HG03108 (cell line): ENCODE results near the gene WDR45.
A peak's percentile ranks its signal among the peaks of the same experiment; 100 is the strongest.
"Not testable (repeated sequence)": the region's sequence is repeated elsewhere in the genome, so short reads cannot be mapped to it uniquely, and the experiment has no call there.

ENCODE experiments used
- ATAC-seq: cut with Tn5 transposase; IDR thresholded peaks from one replicate; pipeline ENCODE4 v1.9.1; 2021; ENCODE audit warnings: moderate library complexity; ENCODE audit not compliant: unreplicated experiment

The WDR45 gene

DNA sequence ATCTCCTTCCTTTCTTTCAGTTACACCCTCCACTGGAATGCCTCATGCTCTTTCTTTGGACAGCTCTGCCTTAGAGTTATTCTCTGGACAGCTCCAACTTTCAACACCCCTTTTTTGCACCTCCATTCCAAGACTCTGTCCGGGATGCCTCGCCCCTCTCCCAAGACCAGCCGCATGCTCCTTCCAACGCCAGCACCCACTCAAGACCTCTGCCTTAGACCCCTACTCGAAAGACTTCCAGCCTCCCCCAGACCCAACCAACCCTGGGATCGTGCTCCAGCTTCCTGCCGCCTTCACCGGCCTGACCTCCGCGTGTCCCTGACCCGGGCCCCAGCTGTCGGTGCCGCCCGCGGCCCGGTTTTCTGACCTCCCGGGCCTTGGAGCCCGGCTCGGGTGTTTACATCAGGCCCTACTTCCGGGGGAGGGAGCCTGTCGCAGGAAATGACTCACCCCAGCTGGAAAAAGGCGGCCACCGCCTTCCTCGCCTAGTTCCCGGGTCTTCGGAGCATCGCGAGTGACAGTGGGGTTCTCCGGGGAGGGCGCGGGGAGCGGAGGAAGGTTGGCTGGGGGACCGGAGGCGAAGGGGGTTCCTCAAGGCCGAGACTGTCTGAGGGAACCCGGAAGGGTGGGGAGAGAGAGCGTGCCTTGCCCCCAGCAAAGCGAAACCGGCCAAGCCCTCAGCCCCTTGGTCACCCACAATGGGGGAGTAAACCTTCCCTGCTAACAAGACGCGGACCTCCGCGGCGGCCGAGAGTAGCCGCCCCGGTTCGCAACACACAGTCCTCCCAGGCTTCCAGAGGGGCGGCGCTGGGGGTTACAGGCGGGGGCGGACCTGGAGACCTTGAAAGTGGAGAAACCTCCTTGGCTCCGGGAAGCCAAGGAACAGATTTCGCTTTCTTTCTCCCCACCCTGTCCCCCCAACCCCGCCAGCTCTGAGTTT lies at the start of gene WDR45:
Gene WDR45 (minus strand): TSS at position 399 of the 940 bp plus-strand sequence. CDS start 1,792 bp downstream, outside the sequence.
- ATAC-seq = peak; percentile 69

DNA sequence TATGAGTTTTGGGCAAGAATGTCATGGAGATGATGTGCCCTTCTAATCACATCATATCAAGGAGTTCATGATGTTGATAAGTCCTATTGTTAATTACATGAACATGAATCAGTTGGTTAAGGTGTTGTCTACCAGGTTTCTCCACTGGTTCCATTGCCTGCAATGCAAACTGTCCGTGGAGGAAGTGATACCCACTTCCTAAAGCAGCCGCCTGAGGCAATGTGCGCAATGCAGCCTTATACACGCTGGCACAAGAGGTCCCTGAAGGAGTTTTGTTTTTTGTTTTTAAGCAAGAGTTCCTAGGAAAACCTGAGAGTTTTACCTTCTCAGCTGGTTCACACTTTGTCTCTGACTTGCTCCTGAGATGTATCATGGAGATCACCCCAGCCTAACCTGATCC lies 49.7 kb upstream of the WDR45 start:
- ATAC-seq = no peak

DNA sequence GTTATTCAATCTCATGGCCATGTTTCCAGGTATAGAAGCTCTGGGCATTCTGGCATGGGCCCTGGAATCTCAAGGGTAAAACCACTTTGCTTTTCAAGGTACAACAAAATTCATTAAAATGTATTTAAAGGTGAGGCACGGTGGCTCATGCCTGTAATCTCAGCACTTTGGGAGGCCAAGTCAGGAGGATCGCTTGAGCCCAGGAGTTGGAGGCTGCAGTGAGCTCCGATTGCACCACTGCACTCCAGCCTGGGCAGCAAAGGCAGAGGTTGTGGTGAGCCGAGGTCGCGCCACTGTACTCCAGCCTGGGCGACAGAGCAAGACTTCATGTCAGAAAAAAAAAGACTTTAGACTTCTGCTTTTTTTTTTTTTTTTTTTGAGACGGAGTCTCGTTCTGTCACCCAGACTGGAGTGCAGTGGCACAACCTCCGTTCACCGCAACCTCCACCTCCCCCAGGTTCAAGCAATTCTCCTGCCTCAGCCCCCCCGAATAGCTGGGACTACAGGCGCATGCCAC lies 48.1 kb upstream of the WDR45 start:
- not testable (repeated sequence) for ATAC-seq

DNA sequence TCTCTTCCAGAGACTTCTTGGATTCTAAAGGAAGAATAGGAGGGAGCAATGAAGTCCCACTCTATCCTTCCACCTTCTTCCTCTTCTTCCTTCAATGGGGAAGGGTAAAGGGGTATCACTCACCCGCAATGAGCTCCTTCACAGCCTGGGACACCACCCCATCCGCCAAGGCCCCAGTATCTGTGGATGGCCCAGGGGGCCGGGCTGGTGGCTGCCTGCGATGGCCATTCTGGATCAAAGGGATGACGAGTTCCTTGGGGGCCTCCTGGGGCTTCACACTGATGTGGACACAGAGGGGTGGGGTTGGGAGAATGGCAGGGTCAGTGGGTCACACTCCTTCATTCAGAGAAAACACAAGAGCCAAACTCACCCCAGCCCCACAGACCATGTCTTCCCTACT lies 42.8 kb upstream of the WDR45 start:
- ATAC-seq = no peak

DNA sequence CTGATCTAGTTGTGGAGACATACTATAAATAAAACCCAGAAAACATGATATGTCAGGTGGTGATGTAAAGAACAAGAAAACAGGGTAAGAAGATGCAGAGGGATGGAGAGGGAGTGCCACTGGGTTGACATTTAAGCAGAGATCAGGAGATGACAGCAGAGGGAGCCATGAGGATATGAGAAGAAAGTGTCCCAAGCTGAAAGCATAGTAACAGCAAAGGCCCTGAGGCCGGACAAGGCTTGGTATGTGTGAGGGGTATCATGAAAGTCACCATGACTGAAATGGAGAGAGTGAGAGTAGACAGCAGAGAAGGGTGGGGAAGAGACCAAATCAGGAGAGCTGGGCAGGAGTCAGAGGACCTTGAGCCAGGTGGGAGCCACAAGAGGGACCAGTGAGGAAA lies 40.4 kb upstream of the WDR45 start:
- no peak for ATAC-seq

DNA sequence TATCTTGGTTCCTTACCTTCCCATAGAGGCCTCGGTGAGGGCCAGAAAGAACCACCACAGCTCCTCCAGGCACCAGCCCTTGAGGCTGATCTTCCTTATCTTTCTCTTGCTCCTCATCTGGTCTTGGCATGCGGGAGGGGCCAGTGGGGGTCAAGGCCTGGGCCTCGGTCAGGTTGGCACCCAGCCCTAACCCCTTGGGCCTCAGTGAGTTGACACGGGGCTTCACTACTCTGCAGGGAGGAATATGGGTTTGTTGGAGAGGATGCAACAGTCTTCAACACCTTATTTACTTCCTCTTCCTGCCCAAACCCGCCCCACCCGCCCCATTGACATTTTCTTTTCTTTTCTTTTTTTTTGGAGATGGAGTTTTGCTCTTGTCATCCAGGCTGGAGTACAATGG lies 37.9 kb upstream of the WDR45 start:
- no peak for ATAC-seq

DNA sequence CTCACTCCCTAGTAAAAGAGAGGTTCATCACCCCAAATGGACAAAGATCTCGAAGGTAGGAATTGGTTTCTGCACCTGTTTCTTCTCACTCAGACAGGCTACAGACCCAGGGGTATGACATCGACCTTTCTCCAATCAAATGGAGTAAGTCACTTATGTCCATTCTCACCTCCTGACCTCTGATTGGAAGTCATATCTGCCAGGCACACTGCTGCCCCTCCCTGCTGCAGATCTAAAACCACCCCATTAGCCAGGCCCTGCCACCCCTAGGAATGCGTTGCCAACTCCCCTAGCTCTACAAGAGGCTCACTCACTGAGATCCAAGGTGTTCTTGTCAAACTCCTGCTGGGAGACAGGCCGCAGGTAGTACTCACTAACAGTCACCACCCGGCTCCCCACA lies 37.0 kb upstream of the WDR45 start:
- no peak for ATAC-seq

DNA sequence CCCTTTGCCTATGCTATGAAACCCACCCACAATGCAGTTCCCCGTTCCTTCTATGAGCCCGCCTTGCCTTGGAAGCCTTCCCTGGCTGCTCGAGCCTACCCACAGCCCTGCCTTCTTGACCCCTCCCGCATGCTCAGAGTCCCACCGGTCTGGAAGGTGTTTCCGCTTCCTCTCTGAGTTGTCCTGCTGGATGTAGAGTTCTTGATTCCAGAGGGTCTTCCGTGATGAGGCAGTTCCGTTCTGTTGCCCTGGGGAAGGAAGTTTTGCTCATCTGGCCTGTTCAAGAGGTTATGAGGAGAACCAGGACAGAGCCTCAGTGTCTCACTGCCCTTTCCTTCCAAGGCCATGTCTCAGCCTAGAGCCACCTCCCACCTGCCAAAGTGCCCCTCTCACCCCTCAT lies 36.4 kb upstream of the WDR45 start:
- no peak for ATAC-seq

DNA sequence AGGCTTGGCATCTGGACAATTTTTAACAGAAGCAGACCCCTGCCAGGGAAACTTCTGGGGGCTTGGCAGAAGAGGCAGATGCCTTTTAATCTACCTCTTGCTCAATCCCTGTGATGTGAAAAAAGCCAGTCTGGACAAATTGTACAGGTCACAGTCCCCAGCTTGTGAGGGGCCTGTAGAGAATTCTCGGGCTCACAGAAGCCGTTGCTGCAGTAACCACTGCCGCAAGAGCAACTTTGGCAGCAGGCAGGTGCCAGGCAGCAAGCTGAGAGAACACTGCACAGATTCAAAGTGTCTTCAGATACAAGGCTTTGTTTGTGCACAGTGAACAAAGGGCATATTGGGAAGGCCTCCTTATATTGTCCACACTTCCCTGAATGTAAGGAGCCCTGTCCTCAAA lies 32.1 kb upstream of the WDR45 start:
- no peak for ATAC-seq

DNA sequence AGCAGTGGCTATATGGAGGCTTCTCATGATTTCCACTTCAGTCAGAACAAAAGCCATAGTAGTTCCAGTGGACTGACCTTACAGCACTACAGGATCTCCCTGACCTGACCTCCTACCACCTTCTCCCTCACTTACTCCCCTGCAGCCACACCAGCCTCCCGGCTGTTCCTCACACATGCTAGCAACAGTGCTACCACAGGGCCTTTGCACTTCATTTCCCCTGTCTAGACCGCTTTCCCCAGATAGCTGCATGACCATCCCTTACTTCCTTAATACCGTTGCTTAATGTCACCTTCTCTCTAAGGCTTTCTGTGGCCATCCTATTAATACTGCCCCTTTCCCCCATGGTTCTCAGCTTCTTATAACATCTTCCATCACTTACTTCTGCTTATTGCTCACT lies 30.7 kb upstream of the WDR45 start:
- ATAC-seq = no peak

DNA sequence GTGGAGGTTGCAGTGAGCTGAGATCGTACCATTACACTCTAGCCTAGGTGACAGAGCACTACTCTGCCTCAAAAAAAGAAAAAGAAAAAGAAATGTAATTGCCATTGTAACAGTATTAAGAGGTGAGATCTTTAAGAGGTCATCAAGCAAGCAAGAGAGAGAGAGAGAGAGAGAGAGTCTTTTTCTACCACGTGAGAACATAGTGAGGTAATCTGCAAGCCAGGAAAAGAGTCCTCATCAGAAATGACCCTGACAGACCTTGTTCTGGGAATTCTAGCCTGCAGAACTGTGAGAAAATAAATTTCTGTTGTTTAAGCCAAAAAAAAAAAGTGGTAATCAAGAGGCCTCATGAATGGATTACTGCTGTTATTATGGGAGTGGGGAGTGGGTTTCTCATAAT lies 29.0 kb upstream of the WDR45 start:
- ATAC-seq = no peak

DNA sequence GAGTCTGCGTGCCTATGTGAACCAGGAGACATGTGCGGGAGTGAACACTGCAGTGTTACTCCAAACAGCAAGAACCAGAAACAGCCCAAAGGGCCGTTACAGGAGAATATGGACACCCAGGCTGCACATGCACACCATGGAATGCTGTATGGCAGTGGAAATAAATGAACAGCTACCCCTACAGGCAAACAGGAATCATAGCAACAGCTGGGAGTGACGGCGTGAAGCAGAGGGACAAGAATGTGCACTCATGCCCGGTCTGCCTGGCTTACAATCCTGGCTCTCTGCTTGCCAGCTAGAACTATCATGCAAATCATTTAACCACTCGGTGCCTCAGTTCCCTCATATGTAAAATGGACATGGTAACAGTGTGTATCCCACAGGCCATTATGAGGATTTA lies 27.2 kb upstream of the WDR45 start:
- ATAC-seq = no peak

DNA sequence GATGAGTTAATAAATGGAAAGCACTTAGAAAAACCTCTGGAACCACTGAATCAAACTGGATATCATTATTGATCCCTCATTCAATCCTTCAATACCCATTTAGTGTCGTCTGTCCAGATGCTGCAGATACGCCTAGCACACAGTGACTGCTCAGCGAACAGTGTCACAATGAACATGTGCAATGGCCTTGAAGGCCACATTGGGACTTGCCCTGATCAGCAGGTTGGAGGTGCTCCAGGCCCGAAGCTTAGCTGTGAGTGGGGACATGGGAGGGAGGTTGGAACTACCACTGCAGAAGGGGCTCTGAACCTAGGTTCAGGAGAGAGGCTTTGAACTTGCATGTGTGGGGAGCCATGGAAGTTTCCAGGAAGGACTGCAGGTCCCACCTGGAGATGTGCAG lies 26.6 kb upstream of the WDR45 start:
- ATAC-seq = no peak

DNA sequence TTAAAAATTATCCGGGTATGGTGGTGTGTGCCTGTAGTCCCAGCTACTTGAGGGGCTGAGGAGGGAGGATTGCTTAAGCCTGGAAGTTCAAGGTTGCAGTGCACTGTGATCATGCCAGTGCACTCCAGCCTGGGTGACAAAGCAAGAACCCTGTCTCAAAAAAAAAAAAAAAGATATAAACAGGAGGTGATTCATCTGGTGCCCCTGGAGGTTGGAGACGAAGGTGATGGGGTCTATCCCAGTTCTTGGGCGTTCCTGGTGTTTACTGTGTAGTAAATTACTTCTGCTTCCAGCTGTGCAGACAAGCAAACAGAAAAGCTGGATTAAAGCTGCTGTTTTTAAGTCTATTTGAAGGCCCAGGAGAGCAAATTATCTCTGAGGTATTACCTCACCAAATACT lies 23.9 kb upstream of the WDR45 start:
- ATAC-seq = no peak

DNA sequence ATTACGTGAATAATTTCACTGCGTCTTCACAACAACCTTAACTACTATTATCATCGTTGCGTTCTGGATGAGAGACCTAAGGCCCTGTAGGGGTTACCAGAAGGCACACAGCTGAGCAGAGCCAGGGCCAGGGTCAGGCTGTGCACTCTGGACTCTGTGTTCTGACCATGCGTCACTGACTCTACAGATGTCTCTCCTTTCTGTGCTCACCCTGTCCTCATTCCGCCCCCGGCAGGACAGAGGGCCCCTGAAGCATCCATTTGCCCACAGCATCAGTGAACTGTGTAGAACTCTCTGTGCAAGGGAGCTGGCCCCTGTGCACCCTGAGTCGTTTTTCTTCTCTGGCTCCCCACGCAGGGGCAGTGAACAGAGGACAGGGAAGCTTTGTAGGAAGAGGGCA lies 22.5 kb upstream of the WDR45 start:
- ATAC-seq = no peak

DNA sequence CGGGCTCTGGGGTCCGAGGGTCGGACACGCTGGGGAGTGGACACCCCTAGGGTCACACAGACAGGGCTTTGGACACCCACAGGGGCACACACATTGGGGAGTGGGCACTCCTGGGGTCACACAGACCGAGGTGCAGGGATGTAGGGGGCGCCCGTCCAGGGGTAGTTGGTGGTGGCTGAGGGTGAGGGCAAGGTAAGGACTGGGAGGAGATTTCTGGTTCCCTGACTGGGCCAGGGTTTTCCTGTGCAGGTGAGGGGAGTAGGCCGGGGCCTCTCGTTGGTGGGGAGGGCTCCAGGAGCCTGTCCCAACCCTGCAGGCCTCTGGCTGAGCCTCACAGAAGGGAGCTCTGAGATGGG lies 21.9 kb upstream of the WDR45 start:
- ATAC-seq = no peak

DNA sequence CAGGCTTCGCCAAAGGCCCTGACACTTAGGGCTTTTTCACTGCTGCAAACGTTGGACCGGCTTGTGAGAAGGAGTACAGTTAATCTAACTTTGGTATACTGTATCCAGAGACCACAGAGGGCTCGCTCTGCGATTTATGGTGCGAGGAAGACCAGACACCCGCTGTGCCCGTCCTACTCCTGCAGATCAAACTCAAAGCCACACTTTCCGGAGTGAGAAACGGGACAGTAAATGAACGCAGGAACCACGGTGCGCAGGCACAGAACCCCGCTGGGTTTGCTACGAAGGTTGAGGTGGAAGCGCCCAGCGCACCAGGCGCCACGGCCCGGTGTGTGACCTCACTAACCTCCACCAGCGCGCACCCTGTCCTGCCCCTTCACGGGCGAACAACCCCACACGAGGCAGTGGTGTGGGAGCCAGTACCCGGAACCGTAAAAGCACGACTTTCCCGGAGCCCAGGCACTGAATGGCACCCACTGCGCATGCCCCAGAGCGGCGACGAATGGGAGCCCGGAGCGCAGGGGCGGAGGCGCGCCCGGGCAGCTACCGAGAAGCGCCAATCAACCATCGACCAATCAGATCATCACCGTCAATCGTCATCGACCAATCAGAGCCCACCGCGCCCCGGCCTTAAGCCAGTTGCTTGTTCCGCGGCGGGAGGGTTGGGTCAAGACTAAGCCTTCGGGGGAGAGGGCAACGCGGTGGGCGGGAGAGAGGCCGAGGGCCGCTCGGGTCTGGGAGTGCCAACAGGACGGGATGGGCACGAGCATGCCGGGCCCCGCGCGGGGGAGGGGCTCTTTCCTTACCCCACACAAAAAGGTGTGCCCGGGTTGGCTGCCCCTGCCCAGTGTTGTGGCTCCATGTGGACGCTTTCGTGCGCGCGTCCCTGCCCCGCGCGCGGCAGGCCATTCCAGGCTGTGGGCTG lies 21.3 kb upstream of the WDR45 start:
- ATAC-seq = peak; percentile 87

DNA sequence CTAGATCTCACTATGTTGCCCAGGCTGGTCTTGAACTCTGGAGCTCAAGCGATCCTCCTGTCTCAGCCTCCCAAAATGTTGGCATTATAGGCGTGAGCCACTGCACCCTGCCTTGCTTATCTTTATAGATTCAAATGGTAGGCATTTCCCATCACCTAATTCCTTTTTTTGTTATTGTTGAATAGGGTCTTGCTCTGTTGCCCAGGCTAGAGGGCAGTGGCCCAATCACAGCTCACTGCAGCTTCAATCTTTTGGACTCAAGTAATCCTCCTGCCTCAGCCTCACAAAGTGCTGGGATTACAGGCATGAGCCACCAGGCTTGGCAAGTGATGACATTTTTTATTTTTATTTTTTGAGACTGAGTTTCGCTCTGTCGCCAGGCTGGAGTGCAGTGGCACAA lies 16.7 kb upstream of the WDR45 start:
- ATAC-seq = no peak

DNA sequence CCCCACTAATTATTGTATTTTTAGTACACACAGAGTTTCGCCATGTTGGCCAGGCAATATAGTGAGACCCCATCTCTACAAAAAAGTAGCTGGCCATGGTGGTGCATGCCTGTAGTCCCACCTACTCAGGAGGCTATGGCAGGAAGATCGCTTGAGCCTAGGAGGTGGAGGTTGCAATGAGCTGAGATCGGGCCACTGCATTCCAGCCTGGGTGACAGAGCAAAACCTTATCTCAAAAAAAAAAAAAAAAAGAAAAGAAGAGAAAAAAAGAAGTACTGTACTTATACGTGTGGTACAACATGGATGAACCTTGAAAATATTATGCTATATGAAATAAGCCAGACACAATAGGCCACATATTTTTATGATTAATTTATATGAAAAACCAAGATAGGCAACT lies 9.9 kb upstream of the WDR45 start:
- no peak for ATAC-seq

DNA sequence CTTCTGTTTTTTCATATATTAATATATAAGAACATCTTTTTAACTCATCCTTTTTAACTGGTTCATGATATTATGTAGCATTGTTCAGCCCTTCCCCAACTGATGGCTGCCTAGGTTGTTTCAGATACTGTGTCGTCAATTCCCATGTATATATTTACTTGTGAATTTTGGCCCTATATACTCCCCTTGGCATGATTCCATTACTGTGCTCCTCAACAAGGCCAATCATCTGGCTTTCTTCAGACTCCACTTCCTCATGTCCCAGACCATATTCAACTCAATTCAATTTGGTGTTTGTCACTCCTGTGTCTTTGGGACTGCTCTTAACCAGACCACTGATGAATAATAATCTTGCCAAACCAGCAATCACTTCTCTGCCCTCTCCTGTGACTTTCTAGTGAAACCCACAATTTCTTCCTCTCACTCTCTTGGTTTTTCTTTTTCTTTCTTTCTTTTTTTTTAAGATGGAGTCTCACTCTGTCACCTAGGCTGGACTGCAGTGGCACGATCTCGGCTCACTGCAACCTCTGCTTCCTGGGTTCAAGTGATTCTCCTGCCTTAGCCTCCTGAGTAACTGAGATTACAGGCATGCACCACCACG lies 2.7 kb upstream of the WDR45 start:
- ATAC-seq = no peak

DNA sequence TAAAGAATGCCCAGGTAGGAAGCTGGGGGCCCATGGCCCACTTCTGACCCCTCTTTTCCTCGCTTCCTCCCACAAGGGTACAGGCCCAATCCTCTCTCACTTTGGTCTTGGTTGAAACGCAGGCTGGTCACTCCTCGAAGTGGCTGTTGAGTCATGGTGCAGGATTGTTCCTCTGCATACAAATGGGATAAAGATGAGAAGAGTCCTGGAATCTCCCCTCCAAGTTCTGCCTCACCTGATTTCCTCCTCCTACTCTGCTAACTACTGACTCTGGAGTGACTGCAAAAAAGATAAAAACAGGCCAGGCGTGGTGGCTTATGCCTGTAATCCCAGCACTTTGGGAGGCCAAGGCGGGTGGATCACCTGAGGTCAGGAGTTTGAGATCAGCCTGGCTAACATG lies 1.7 kb downstream of the WDR45 start:
- no peak for ATAC-seq
